ENCODE measurements around the gene PLCB4.

PLCB4 gene

DNA sequence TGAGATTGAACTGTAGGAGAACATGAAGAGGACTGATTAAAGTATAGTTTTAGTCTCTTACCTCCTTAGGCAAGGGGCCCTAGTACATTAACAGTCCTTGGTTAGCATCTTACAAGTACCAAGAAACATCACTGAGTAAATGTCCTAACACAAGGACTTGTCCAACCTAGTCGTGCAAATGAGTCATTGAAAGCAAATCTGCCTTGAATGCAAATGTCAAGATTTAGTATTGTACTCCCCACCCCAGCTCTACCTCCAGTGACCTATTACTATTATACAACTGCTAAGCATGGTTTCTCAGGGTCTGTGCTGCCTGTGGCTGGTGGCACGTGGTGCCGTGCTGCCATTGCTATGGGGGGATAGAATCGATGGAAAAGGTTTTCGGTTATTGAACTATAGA lies 138.4 kb downstream of the PLCB4 start:
- no peak overlapping the region for H3K4me3 ChIP-seq (ENCODE audit: low read length)
- no peak for TF ChIP-seq ZNF274 (IDR thresholded peaks at IDR 0.05; ENCODE audit: low read depth, low read length)

DNA sequence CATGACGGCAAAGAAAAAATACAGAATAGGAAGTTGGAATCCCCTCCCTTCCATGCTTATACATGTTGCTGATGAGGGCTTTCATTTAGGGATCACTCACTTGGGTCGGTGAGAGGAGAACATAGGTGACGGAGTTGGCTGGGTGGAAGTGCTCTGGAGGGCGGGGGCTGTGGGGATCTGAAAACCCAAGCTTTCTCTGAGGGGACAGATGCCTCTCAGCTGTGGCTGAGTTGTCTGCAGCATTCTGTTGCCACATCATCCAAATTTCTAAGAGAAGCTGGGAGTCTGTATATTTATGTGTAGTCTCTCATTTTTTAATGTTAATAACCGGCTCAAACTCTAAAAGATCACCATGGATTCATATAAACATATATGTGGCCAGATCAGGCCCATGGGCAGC lies 141.5 kb downstream of the PLCB4 start:
- no peak for TF ChIP-seq ZNF274 (IDR thresholded peaks at IDR 0.05; ENCODE audit: low read depth, low read length)
- H3K4me3 ChIP-seq (ENCODE audit: low read length): no peak overlapping the region

DNA sequence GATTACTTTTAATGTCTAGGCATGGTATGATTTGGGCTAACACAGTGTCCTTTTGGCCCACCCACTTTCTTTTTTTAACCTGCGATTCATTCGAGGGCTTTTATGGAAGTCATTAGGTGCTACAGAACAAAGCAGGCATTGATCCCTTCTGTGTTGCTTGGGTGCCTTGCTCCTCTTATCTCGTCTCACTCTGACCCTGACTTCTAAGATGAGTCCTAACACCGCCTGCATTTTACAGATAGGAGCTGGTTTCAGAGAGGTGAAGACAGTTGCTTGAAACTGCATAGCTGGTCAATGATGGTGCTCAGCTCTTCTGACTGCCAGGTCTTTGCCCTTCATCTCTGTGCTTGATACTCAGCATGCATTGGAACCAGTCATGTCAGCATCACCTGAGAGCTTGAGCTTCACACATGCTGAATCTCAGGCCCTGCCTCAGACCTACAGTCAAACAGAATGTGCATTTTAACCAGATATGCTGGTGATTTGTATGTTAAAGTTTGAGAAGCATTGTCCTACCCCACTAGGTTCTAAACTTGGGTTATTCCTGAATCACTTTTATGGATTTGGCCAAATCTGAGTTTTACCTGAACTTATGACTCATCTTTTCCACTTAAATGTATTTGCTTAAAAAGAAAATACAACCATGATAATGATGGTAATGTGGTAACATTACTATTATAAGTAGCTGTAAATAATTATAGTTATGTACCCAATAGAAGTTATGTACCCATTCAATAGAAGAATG lies 142.3 kb downstream of the PLCB4 start:
- TF ChIP-seq ZNF274 (IDR thresholded peaks at IDR 0.05; ENCODE audit: low read depth, low read length): no peak
- no peak overlapping the region for H3K4me3 ChIP-seq (ENCODE audit: low read length)

DNA sequence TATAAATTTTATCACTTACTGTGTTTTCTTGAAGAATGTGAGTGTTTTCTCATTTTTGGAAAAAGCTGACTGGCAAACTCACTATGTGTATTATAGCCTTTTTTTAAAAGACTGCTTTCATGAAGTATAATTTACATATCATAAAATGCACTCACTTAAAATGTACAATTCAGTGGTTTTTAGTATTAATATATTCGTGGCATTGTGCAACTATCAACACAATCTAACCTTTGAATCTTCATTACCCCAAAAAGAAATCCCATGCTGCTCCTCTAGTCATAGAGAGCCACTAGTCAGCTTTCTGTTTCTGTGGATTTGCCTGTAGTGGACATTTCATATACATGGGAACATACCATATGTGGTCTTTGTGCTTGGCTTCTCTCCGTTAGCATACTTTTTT lies 143.8 kb downstream of the PLCB4 start:
- no peak for TF ChIP-seq ZNF274 (IDR thresholded peaks at IDR 0.05; ENCODE audit: low read depth, low read length)
- H3K4me3 ChIP-seq (ENCODE audit: low read length): no peak overlapping the region

DNA sequence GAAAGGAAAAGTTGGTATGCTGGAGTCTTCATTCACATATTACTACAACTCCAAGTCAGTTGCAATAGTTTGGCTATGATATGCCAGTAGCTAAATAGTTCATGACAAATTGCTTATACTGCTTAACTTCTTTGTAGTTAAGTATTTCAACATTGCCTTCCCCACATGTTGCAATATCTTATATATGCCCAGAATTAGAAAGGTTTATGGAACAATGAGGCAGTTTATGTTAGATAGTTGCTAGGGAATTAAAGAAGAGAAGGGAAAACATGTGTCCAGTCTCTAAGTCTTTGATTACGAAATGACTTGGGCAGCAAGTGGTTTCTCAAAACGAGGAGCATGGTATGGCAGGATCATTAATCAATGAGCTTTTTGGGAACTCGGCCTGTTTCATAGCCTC lies 145.8 kb downstream of the PLCB4 start:
- no peak for TF ChIP-seq ZNF274 (IDR thresholded peaks at IDR 0.05; ENCODE audit: low read depth, low read length)

DNA sequence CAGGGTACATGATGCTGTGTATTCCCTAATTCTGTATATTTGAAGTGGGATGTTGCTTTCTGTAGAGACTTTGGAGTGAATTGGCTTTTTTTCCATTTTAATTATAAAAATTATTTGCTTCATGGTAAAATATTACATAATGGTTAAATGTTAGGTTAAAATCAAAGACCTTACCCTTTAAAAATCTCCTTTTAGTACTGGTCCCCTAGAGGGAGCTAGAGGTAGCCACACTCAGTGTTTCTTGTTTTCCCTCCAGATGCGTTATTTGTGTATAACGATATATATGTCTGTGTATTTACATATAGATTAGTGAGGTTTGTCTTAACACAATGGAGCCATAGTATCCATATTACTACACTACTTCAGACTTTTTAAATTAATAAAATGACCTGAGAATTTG lies 146.7 kb downstream of the PLCB4 start:
- no peak for TF ChIP-seq ZNF274 (IDR thresholded peaks at IDR 0.05; ENCODE audit: low read depth, low read length)
- no peak overlapping the region for H3K4me3 ChIP-seq (ENCODE audit: low read length)

More for the DNA sequence above, 145.8 kb downstream of the PLCB4 start:
- no peak overlapping the region for H3K4me3 ChIP-seq (ENCODE audit: low read length)

DNA sequence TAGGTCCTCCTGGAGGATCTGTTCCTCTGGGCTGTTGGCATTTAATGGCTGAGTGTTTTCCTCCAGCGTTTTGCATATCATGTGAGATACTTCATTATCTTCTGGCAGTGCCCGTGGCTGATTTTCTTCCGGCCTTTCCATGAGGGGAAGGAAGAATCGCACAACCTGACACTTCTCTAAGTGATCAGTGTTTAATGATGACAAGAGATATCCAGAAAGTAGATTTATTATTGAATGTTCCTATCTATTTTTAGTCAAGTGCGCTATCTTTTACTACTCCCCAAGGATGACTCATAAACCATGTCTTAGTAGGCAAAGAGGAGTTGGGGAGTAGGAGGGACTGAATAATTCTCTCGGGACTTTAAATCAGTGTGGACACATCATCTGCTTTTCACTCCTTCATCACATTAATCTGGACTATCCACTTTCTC lies 149.7 kb downstream of the PLCB4 start:
- no peak for TF ChIP-seq ZNF274 (IDR thresholded peaks at IDR 0.05; ENCODE audit: low read depth, low read length)
- no peak overlapping the region for H3K4me3 ChIP-seq (ENCODE audit: low read length)

DNA sequence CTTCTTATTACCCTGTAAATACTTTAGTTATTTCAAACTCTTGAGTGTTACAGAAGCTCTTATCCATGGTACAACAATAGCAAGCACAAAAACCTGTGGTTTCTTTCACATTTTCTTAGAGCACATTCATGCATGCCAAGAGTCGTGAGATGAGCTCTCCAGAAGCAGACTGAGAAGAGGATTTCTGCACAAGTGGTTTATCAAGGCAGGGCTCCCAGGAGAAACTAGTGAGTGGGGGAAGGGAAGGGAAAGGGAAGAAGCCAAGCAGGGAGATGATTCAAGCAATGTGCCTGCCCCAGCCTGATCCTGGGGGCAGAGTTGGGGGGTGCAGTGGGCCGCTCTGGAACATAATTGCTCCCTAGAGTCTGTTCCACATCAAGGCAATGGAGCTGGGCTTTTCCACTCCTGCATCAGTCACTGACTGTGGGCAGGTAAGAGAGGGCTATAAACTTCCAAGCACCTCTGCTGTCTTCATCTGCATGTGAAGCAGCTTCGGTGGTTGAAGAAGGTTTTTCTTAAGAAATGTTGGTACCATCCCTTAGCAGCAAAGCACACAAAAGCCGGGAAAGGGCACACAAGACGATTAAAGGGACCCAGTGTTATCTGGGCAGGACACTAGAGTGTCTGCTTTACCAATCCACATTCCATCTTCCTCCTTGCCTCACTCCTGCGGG lies 152.1 kb downstream of the PLCB4 start:
- no peak for TF ChIP-seq ZNF274 (IDR thresholded peaks at IDR 0.05; ENCODE audit: low read depth, low read length)
- no peak overlapping the region for H3K4me3 ChIP-seq (ENCODE audit: low read length)

DNA sequence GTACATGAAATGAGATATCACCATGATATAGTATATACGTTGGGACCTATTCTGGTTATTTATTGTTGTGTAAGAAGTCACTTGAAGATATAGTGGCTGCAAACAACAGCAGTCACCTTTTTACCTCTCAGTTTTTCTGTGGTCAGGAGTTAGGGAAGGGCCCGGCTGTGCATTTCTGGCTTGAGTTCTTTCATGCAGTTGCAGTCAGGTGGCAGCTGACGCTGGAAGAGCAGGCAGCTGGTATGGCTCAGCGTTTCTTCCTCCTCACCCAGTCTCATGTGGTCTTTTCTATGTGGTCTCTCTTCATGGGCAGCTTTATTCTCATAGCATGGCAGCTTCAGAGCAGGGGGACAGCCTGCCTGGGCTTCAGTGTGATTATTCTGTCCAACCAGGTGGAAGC lies 154.4 kb downstream of the PLCB4 start:
- H3K4me3 ChIP-seq (ENCODE audit: low read length): no peak overlapping the region
- TF ChIP-seq ZNF274 (IDR thresholded peaks at IDR 0.05; ENCODE audit: low read depth, low read length): no peak

DNA sequence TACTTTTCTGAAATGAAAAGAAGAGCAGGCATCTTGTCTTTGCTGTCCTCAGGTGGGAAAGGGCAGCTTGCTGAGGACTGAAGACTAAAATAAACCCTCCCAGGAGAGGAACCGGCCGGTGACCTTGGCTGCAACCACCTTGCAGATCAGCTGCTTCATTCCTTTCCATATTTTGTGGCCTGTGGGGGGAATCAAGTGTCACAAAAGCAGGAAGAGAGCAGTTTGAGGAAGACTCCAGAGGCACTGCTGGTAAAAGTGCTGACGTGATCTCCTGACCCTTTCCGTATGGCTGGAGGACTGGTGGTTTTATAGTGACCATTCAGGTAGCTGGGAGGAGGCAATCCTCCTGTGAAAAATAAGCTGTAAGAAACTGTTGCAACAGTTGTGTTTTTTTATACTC lies 157.0 kb downstream of the PLCB4 start:
- H3K4me3 ChIP-seq (ENCODE audit: low read length): no peak overlapping the region
- no peak for TF ChIP-seq ZNF274 (IDR thresholded peaks at IDR 0.05; ENCODE audit: low read depth, low read length)

DNA sequence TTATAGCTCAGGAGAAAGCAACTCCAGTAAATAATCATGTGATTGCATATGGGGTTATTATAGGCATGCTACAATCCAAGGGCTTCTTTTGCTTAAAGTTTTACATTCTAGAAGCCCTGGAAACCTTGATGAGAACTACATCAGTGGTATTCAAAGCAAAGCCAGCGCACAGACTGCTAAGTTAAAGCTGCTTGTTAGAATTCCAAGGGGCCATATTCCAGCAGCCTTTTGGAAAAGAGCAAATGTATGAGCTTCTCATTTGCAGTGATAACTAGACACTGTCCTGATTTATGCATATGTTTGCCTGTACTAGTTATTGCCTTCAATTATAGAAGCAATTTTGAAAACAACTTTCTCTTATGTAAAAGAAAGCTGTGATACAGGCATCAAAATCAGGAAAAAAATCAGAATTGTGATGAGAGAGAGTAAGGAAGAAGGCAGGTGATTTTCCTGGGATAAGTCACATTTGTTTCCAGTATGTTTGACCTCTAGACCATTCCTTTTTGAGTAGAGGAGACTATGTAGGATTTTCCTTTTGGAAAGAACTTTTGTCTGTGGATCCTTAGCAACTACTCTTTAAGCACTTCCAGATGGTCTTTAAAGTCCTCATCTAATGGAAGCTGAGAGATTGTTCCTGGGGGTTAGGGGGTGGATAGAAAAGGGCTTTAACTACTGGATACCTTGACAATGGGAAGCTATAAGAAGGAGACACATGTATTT lies 159.2 kb downstream of the PLCB4 start:
- no peak overlapping the region for H3K4me3 ChIP-seq (ENCODE audit: low read length)
- no peak for TF ChIP-seq ZNF274 (IDR thresholded peaks at IDR 0.05; ENCODE audit: low read depth, low read length)

DNA sequence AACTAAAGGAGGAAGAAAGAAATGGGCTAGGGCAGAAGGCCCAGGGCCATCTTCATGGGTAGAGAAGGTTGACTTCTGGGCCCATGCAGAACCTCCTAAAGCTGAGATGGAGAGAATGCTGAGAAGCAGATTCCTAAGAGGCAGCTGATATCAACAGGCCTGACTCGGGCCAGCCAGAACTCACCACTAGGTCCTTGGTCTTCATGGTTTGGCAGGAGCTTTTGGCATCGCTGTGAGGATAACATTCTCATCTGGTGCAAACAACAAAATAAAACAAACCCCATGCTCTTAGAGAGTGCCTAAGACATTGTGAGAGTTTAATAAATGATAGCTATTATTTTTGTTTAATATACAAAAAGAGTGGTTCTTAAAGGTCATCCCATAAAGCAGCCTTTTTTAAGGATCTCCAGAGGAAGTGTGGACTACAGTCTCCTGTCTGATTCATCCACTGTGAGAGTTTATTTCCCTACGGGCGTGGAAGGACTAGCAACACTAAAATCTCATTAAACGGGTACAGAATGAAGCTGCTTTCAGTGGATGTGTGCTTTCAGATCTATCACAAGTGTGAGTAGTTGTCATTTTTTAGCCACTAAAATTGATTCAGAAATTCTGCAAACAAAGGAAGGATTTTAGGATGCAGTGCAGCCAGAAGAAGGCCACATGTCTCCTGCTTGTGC lies 160.0 kb downstream of the PLCB4 start:
- TF ChIP-seq ZNF274 (IDR thresholded peaks at IDR 0.05; ENCODE audit: low read depth, low read length): no peak
- no peak overlapping the region for H3K4me3 ChIP-seq (ENCODE audit: low read length)

DNA sequence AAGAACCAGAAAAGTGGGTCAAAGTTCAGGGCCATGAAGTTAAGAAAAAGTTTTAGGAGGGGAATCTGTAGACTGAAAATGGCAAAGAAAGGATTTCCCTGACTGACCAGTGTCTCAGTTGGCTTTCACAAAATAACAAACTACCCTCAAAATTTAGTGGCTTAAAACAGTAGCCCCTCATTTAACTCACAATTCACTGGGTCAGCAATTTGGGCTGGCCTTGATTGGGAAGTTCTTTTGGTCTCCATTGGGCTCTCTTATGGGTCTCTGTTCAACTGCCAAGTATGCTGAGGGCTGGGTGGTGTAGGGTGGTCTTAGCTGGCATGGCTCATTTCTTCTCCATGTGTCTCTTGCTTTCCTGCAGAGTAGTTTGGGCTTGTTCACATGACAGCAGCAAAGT lies 161.5 kb downstream of the PLCB4 start:
- no peak for TF ChIP-seq ZNF274 (IDR thresholded peaks at IDR 0.05; ENCODE audit: low read depth, low read length)
- H3K4me3 ChIP-seq (ENCODE audit: low read length): no peak overlapping the region

DNA sequence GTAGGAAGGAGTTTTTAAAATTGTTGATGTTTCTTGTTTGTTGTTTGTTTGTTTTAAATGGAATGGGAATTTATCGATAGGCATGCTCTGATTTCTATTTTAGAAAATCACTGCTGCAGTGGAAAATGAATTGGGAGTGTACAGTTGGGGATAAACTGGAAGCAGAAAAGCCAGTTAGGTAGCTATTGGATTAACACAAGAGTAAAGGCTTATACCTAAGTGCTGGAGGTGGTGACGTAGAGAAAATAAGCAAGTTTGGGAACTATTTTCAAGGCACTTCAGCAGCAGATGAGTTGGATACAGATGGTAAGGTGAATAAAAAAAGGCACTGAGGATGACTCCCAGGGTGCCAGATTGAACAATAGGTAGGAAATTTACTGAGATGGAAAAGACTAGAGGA lies 164.9 kb downstream of the PLCB4 start:
- no peak overlapping the region for H3K4me3 ChIP-seq (ENCODE audit: low read length)
- TF ChIP-seq ZNF274 (IDR thresholded peaks at IDR 0.05; ENCODE audit: low read depth, low read length): no peak

Measured in GM08714 (cell line).